K562 (cell line): ENCODE data around the gene MYO1D.

Source experiments
- BRD4 ChIP-seq: fragments of 200-600 bp; sonication (generic); IDR thresholded peaks from 2 replicates; pipeline ENCODE4 v1.6.1; 2017; ENCODE audit warnings: inconsistent platforms
- CTCF ChIP-seq, 3 experiments: IDR thresholded peaks in 2 of 3; conservative IDR thresholded peaks in 1 of 3; 2 replicates each; pipeline ENCODE4 v1.5.1; 2011 to 2012; ENCODE audit warnings: low read length in 3 of 3, mild to moderate bottlenecking in 3 of 3, control low read depth in 2 of 3, improper control_type of control experiment in 1 of 3, inconsistent platforms in 1 of 3, low read depth in 1 of 3, mixed read lengths in 1 of 3, moderate library complexity in 1 of 3; ENCODE audit not compliant: insufficient read depth in 2 of 3
- IRF2 ChIP-seq: sonication (generic); formaldehyde crosslinking; IDR thresholded peaks from 2 replicates; pipeline ENCODE4 v1.8.1; 2022; ENCODE audit warnings: mild to moderate bottlenecking, missing genetic modification reagents
- RAD21 ChIP-seq, 2 experiments: fragments of 250-450 bp in 1 of 2; fragments of 450-650 bp in 1 of 2; sonication (Bioruptor Pico) in 1 of 2; formaldehyde crosslinking in 1 of 2; IDR thresholded peaks in 1 of 2; conservative IDR thresholded peaks in 1 of 2; 2 replicates each; pipeline versions ENCODE4 v1.4.0 to v1.8.0; 2020 to 2022; ENCODE audit warnings: mild to moderate bottlenecking in 2 of 2, moderate library complexity in 1 of 2
- RCOR1 ChIP-seq, 2 experiments: IDR thresholded peaks; 2 replicates each; pipeline ENCODE4 v1.6.1; 2012; ENCODE audit warnings: low read depth in 2 of 2, low read length in 2 of 2, borderline replicate concordance in 1 of 2, improper control_type of control experiment in 1 of 2
- RFX5 ChIP-seq: IDR thresholded peaks from 2 replicates; pipeline ENCODE4 v1.6.1; 2011; ENCODE audit warnings: low read depth, mild to moderate bottlenecking, improper control_type of control experiment, low read length
- SIN3A ChIP-seq, 2 experiments: fragments of 150-350 bp in 1 of 2; IDR thresholded peaks; 2 replicates each; pipeline ENCODE4 v1.6.1; 2011 to 2016; ENCODE audit warnings: borderline replicate concordance in 2 of 2, low read depth in 2 of 2, low read length in 2 of 2, mild to moderate bottlenecking in 2 of 2, moderate library complexity in 2 of 2; ENCODE audit not compliant: control insufficient read depth in 1 of 2
- SMC3 ChIP-seq: conservative IDR thresholded peaks from 2 replicates; pipeline ENCODE4 v1.6.1; 2011; ENCODE audit warnings: low read depth, low read length, improper control_type of control experiment; ENCODE audit not compliant: insufficient read depth
- ZNF140 ChIP-seq: fragments of 250-450 bp; sonication (Bioruptor Pico); IDR thresholded peaks from 2 replicates; pipeline ENCODE4 v1.8.0; 2021; ENCODE audit warnings: moderate library complexity, mild to moderate bottlenecking, inconsistent platforms
- ZNF444 ChIP-seq: fragments of 250-450 bp; sonication (Bioruptor Pico); IDR thresholded peaks from 2 replicates; pipeline ENCODE4 v1.4.0; 2020; ENCODE audit warnings: mild to moderate bottlenecking, moderate library complexity
- ZNF551 ChIP-seq: fragments of 250-450 bp; sonication (Bioruptor Pico); IDR thresholded peaks from 2 replicates; pipeline ENCODE4 v1.5.0; 2021; ENCODE audit warnings: mild to moderate bottlenecking, moderate library complexity
- ZNF644 ChIP-seq: fragments of 200-800 bp; sonication (Bioruptor generic); IDR thresholded peaks from 2 replicates; pipeline ENCODE4 v1.6.1; 2016; ENCODE audit warnings: low read depth, missing genetic modification characterization, missing compliant biosample characterization
- TF ChIP-seq, protein P1 (sequence below): sonication (generic); formaldehyde crosslinking; IDR thresholded peaks from 2 replicates; pipeline ENCODE4 v1.8.0; 2023; ENCODE audit warnings: mild to moderate bottlenecking, missing genetic modification reagents
- TF ChIP-seq, protein P2 (sequence below): fragments of 200-800 bp; sonication (Bioruptor generic); IDR thresholded peaks from 2 replicates; pipeline ENCODE4 v1.6.1; 2017; ENCODE audit warnings: missing genetic modification characterization, missing compliant biosample characterization

GRCh38 chr17:32648450-32648849 lies 228.5 kb downstream of the MYO1D start:
- TF ChIP-seq SIN3A (IDR thresholded peaks at IDR 0.05; ENCODE audit: borderline replicate concordance in 2 of 2, control insufficient read depth in 1 of 2, low read depth in 2 of 2, low read length in 2 of 2) (no peak), ZNF644 (no peak), RCOR1 (IDR thresholded peaks at IDR 0.05; ENCODE audit: borderline replicate concordance in 1 of 2, low read depth in 2 of 2, low read length in 2 of 2) (no peak), IRF2 (CRISPR knock-in tag) (no peak), ZNF444 (CRISPR knock-in tag) (no peak), RFX5 (no peak), CTCF (IDR thresholded peaks at IDR 0.05 in 2 of 3, conservative IDR thresholded peaks at IDR 0.05 in 1 of 3; ENCODE audit: insufficient read depth in 2 of 3, low read depth in 1 of 3, low read length in 3 of 3) (no peak), ZNF551 (CRISPR knock-in tag) (no peak), ZNF140 (CRISPR knock-in tag) (no peak), RAD21 (CRISPR knock-in tag; conservative IDR thresholded peaks at IDR 0.05 in 1 of 2, IDR thresholded peaks at IDR 0.05 in 1 of 2) (no peak), SMC3 (no peak), BRD4 (no peak)
- TF ChIP-seq, protein P1, sequence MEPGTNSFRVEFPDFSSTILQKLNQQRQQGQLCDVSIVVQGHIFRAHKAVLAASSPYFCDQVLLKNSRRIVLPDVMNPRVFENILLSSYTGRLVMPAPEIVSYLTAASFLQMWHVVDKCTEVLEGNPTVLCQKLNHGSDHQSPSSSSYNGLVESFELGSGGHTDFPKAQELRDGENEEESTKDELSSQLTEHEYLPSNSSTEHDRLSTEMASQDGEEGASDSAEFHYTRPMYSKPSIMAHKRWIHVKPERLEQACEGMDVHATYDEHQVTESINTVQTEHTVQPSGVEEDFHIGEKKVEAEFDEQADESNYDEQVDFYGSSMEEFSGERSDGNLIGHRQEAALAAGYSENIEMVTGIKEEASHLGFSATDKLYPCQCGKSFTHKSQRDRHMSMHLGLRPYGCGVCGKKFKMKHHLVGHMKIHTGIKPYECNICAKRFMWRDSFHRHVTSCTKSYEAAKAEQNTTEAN (CRISPR knock-in tag), result no peak
- TF ChIP-seq, protein P2, sequence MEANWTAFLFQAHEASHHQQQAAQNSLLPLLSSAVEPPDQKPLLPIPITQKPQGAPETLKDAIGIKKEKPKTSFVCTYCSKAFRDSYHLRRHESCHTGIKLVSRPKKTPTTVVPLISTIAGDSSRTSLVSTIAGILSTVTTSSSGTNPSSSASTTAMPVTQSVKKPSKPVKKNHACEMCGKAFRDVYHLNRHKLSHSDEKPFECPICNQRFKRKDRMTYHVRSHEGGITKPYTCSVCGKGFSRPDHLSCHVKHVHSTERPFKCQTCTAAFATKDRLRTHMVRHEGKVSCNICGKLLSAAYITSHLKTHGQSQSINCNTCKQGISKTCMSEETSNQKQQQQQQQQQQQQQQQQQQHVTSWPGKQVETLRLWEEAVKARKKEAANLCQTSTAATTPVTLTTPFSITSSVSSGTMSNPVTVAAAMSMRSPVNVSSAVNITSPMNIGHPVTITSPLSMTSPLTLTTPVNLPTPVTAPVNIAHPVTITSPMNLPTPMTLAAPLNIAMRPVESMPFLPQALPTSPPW, result no peak
